Right lung (tissue), 10 donors: ENCODE results near the gene FBXO15. TPM values are rescaled to one million over a fixed set of nuclear protein-coding genes. Genes with fewer than 3 reads are reported as not detected.

Experiments used
- DNase-seq, 2 donors: peaks; one replicate each; pipeline ENCODE4 v3.0.0-alpha.2; 2013
- long read RNA-seq, 8 donors: transcript quantifications; one replicate each; lab custom pipeline, GENCODE V29; 2026
- polyA plus RNA-seq, 5 donors: library from polyadenylated mRNA; unstranded; fragments of 120-200 nt; gene quantifications; one replicate each; pipeline versions ENCODE4 v1.2.1 to v1.2.3, GENCODE V29; 2013; ENCODE audit warnings: inconsistent platforms in 1 of 5, low replicate concordance in 1 of 5; ENCODE audit not compliant: insufficient read length in 5 of 5, insufficient read depth in 1 of 5

Gene FBXO15
- 1 to 10 TPM; 2.4 to 4.8 (median 4.2) TPM for polyA plus RNA-seq
- long read RNA-seq, donor 1, partial matches to known transcripts, result 0 of 3 reads
- long read RNA-seq, donor 1, other reads (novel, unspliced or antisense), result 0 of 3 reads
- long read RNA-seq, donor 2, partial matches to known transcripts, result 0 of 1 reads
- long read RNA-seq, donor 2, other reads (novel, unspliced or antisense), result 0 of 1 reads
- long read RNA-seq, donor 3, partial matches to known transcripts, result 0 of 3 reads
- long read RNA-seq, donor 3, other reads (novel, unspliced or antisense), result 0 of 3 reads
- long read RNA-seq, donor 4, result 0 reads
- long read RNA-seq, donor 5, partial matches to known transcripts, result 0 of 2 reads
- long read RNA-seq, donor 5, other reads (novel, unspliced or antisense), result 0 of 2 reads
- long read RNA-seq, donor 6, partial matches to known transcripts, result 0 of 1 reads
- long read RNA-seq, donor 6, other reads (novel, unspliced or antisense), result 0 of 1 reads
- long read RNA-seq, donor 7, partial matches to known transcripts, result 0 of 2 reads
- long read RNA-seq, donor 7, other reads (novel, unspliced or antisense), result 0 of 2 reads
- long read RNA-seq, donor 8, partial matches to known transcripts, result 0 of 1 reads
- long read RNA-seq, donor 8, other reads (novel, unspliced or antisense), result 0 of 1 reads

- peak; percentile 97 for DNase-seq
These were observed at the start of gene FBXO15, which contains the start of gene TIMM21 for GRCh38 chr18:74147779-74148542. FBXO15 (minus strand) TSS chr18:74147834; CDS start chr18:74147785, 49 bp downstream. TIMM21 (plus strand) TSS chr18:74148523; CDS start chr18:74148809, 286 bp downstream.

GRCh38 chr18:74196220-74197119, 48.8 kb upstream of the FBXO15 start:
- peak; percentile 64 to 71 for DNase-seq

GRCh38 chr18:74194691-74195090, 47.1 kb upstream of the FBXO15 start:
- DNase-seq, result no peak

- no peak for DNase-seq
These were observed 43.9 kb upstream of the FBXO15 start for GRCh38 chr18:74191577-74191976.

- DNase-seq, result no peak
These were observed 42.5 kb upstream of the FBXO15 start for GRCh38 chr18:74190086-74190485.

- no peak for DNase-seq
These were observed 39.0 kb upstream of the FBXO15 start for GRCh38 chr18:74186661-74187060.

- DNase-seq, result no peak
These were observed 38.2 kb upstream of the FBXO15 start for GRCh38 chr18:74185860-74186259.

GRCh38 chr18:74184875-74185274, 37.2 kb upstream of the FBXO15 start:
- no peak for DNase-seq

GRCh38 chr18:74183130-74183529, 35.5 kb upstream of the FBXO15 start:
- DNase-seq, result no peak

GRCh38 chr18:74182335-74182734, 34.7 kb upstream of the FBXO15 start:
- no peak for DNase-seq

- DNase-seq, result no peak
These were observed 32.1 kb upstream of the FBXO15 start for GRCh38 chr18:74179623-74180199.

GRCh38 chr18:74178884-74179283, 31.2 kb upstream of the FBXO15 start:
- DNase-seq, result no peak

- no peak for DNase-seq
These were observed 28.0 kb upstream of the FBXO15 start for GRCh38 chr18:74175658-74176057.

GRCh38 chr18:74173434-74173750, 25.8 kb upstream of the FBXO15 start:
- no peak for DNase-seq

- no peak for DNase-seq
These were observed 25.2 kb upstream of the FBXO15 start for GRCh38 chr18:74172697-74173433.

GRCh38 chr18:74171910-74172606, 24.4 kb upstream of the FBXO15 start:
- DNase-seq, result no peak

GRCh38 chr18:74166386-74166785, 18.8 kb upstream of the FBXO15 start:
- DNase-seq, result no peak

GRCh38 chr18:74163019-74163660, 15.5 kb upstream of the FBXO15 start:
- no peak for DNase-seq

- no peak for DNase-seq
These were observed 7.6 kb upstream of the FBXO15 start for GRCh38 chr18:74155276-74155675.
